Measurements from ENCODE around the gene ENC1.

GRCh38 chr5:74669821-74670220, 29.3 kb upstream of the ENC1 start:
- TF ChIP-seq CTCF (IDR thresholded peaks at IDR 0.05 in 2 of 3, conservative IDR thresholded peaks at IDR 0.05 in 1 of 3; ENCODE audit: borderline replicate concordance in 1 of 3, insufficient read depth in 1 of 3, low read depth in 2 of 3, low read length in 2 of 3) (no peak), MAX (IDR thresholded peaks at IDR 0.05) (no peak), RAD21 (IDR thresholded peaks at IDR 0.05; ENCODE audit: low read depth) (no peak)

Data from HCT116 (cell line).